Measurements from ENCODE around the gene RNU4-1.

GRCh38 chr12:120286768-120287490 is 6.1 kb downstream of the RNU4-1 start:
- TF ChIP-seq CTCF (IDR thresholded peaks at IDR 0.05) (no peak), POLR2A (IDR thresholded peaks at IDR 0.05) (no peak)

All from lower leg skin (tissue), 3 donors.